ENCODE data around the gene UBL4B. TPM values are rescaled to one million over a fixed set of nuclear protein-coding genes. Genes with fewer than 3 reads are reported as not detected.

The UBL4B gene, protein sequence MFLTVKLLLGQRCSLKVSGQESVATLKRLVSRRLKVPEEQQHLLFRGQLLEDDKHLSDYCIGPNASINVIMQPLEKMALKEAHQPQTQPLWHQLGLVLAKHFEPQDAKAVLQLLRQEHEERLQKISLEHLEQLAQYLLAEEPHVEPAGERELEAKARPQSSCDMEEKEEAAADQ
- total RNA-seq: not detected
- polyA plus RNA-seq: not detected

DNA sequence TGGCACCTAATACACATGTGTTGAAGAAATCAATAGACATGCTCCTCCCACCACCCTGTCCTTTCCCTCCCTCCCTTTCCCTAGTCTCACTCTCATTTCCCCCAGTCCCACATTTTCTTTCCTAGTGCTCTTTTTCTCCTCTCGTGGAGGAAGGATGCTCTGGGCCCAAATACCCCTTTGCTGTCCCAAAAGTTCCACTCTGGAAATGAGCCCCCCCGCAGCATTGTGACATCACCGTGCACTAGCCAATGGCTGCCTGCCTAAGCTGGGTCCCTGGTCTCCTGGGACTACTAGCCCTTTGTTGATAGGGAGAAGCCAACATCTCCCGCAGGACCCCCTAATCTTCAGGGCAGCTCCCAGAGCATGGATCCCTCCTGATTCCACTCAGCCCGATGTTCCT, at the start of gene UBL4B:
TSS of gene UBL4B (plus strand) at position 301 of the 400 bp plus-strand sequence. CDS start at position 393, 92 bp downstream.
- H3K4me3 ChIP-seq (ENCODE audit: low read length): no peak within 1 kb of the TSS
- Mint-ChIP-seq H3K36me3 (no peaks in the 10 kb centered on the region), H3K27me3 (peaks cover 18 to 46% of the 10 kb centered on the region in 2 donors), H3K9me3 (no peaks in the 10 kb centered on the region), H3K4me1 (no peaks in the 10 kb centered on the region), H3K4me3 (no peak within 1 kb of the TSS), H3K27ac (peak within 1 kb of the TSS in 1 of 8 donors; percentile 77)
- H3K4me1 ChIP-seq (ENCODE audit: insufficient read depth, low read length): no peaks in the 10 kb centered on the region
- ChIA-PET CTCF (interaction anchor here (1.0 kb wide), 1 partner anchor 28 kb away, joined by 3 read pairs; no protein-coding TSS in a partner anchor), POLR2A (no interaction called here)
- no peaks in the 10 kb centered on the region for H3K9me3 ChIP-seq (ENCODE audit: low read length)
- DNase-seq: no peak
- H3K27me3 ChIP-seq (ENCODE audit: insufficient read depth, low read length, poor library complexity, severe bottlenecking): no peaks in the 10 kb centered on the region
- H3K36me3 ChIP-seq (ENCODE audit: insufficient read depth, low read length): no peaks in the 10 kb centered on the region
- no peak within 1 kb of the TSS for H3K27ac ChIP-seq (ENCODE audit: low read depth, low read length)

DNA sequence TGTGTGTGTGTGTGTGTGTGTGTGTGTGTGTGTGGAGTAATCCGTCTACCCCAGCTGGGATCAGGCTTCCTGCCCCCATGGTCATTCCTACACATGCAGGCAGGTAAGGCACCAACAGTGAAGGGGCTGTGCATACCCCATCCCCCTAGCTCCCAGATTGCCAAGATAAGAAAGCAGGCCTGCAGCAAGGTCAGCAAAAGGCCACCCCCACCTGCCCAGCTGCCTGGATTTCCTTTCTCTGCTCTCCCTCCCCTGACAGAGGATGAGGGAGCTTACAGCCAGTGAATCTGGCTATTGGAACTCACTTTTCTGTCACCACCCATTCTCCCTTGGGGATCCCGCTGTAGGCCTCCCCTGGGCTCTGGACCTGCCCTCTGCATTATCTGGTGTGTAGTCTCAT, 49.6 kb upstream of the UBL4B start:
- POLR2A ChIA-PET: no interaction called here
- no peaks in the 10 kb centered on the region for H3K9me3 Mint-ChIP-seq

DNA sequence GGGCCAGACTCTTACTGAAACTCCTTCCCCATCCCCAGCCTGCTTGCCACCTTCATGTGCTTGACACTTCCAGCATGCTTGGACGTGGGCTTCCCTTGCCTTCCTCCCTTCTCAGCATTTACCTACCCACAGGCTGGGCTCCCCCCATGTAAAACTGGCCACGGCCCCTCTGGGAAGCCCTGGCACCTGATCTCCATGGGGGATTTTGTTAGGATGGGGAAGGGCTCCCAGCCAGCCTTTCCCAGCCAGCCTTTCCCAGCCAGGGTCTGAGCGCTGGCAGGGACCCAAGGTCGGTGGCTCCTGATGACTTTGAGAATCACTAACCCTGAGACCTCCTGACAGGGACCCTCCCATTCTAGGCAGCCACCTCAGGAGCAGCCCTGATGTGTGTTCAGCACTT, 48.5 kb upstream of the UBL4B start:
- no peak overlapping the region for H3K27ac ChIP-seq (ENCODE audit: low read depth, low read length)
- POLR2A ChIA-PET: interaction anchor here (0.7 kb wide), 1 partner anchor 275 kb away, joined by 3 read pairs; the partner anchor contains the start of gene RBM15
- no peak overlapping the region for H3K4me3 ChIP-seq (ENCODE audit: low read length)
- Mint-ChIP-seq H3K36me3 (peaks cover 0 to 17% (median 4%) of the 10 kb centered on the region in 3 donors), H3K27ac (peak overlapping the region in 1 of 8 donors; percentile 25), H3K9me3 (no peaks in the 10 kb centered on the region), H3K27me3 (peaks cover 24 to 26% of the 10 kb centered on the region in 2 donors), H3K4me1 (peaks cover 10 to 12% (median 11%) of the 10 kb centered on the region in 3 donors), H3K4me3 (no peak overlapping the region)
- no peaks in the 10 kb centered on the region for H3K36me3 ChIP-seq (ENCODE audit: insufficient read depth, low read length)
- H3K4me1 ChIP-seq (ENCODE audit: insufficient read depth, low read length): peaks cover 6% of the 10 kb centered on the region
- no peaks in the 10 kb centered on the region for H3K9me3 ChIP-seq (ENCODE audit: low read length)
- H3K27me3 ChIP-seq (ENCODE audit: insufficient read depth, low read length, poor library complexity, severe bottlenecking): peaks cover 18% of the 10 kb centered on the region
- CTCF ChIA-PET: interaction anchor here (1.7 kb wide), 1 partner anchor 9 kb away, joined by 6 read pairs; no protein-coding TSS in a partner anchor
- DNase-seq: no peak

More for the DNA sequence above, 49.6 kb upstream of the UBL4B start:
- DNase-seq: peak in 1 of 5 donors; percentile 9
- Mint-ChIP-seq H3K27me3 (peaks cover 17 to 19% of the 10 kb centered on the region in 2 donors), H3K4me1 (peaks cover under 1 to 6% (median 5%) of the 10 kb centered on the region in 3 donors), H3K36me3 (peaks cover 0 to 28% (median 6%) of the 10 kb centered on the region in 3 donors), H3K4me3 (no peak overlapping the region), H3K27ac (no peak overlapping the region)
- no peaks in the 10 kb centered on the region for H3K4me1 ChIP-seq (ENCODE audit: insufficient read depth, low read length)
- H3K27me3 ChIP-seq (ENCODE audit: insufficient read depth, low read length, poor library complexity, severe bottlenecking): peaks cover 6% of the 10 kb centered on the region
- no peak overlapping the region for H3K4me3 ChIP-seq (ENCODE audit: low read length)
- no peak overlapping the region for H3K27ac ChIP-seq (ENCODE audit: low read depth, low read length)
- no peaks in the 10 kb centered on the region for H3K36me3 ChIP-seq (ENCODE audit: insufficient read depth, low read length)
- CTCF ChIA-PET: interaction anchor here (1.7 to 3.7 kb wide), 3 partner anchors 8 to 33 kb away, joined by 6 to 15 read pairs (median 6); no protein-coding TSS in a partner anchor
- no peaks in the 10 kb centered on the region for H3K9me3 ChIP-seq (ENCODE audit: low read length)

DNA sequence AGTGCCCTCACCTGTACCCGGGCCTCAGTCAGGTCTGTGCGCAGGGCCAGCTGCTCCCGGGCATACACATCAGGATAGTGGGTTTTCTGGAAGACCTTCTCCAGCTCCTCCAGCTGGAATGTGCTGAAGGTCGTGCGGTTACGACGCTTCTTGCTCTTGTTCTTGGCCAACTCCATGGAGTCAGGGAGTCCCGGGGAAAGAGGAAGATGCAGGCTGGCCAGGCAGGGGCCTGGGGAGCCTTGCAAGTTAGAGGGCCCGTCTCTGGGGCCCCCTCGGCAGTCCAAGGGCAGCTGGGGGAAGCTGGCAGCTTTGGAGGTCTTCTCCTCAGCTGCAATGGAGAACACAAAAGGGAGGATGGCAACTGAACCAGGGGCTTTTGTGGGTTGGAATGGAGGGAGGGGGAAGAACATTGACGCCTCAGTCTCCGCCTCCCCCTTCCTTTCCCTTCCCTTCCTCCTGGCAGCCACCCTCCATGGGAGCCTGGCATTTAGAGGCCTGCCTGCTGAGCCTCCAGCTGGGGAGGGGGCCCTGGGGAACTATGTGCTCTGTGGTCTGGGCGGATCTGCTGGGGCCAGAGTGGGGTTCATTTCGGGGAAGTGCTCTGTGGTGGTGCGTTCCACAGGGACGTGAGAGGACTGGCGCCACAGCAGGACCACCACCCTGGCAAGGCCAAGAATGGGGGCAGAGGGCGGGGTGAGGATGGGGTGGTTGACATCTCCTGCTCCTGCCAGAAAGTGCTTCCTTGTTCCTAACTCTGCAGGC, 47.5 kb upstream of the UBL4B start:
- Histone ChIP-seq H3K36me3 (ENCODE audit: insufficient read depth, low read length) (no peaks in the 10 kb centered on the region), H3K9me3 (ENCODE audit: low read length) (no peaks in the 10 kb centered on the region), H3K27ac (ENCODE audit: low read depth, low read length) (no peak overlapping the region), H3K27me3 (ENCODE audit: insufficient read depth, low read length, poor library complexity, severe bottlenecking) (peaks cover 25% of the 10 kb centered on the region), H3K4me1 (ENCODE audit: insufficient read depth, low read length) (peaks cover 16% of the 10 kb centered on the region), H3K4me3 (ENCODE audit: low read length) (no peak overlapping the region)
- H3K27me3 Mint-ChIP-seq: peaks cover 26 to 33% of the 10 kb centered on the region in 2 donors
- DNase-seq: no peak
- H3K9me3 Mint-ChIP-seq: no peaks in the 10 kb centered on the region
- peaks cover 12 to 21% (median 12%) of the 10 kb centered on the region in 3 donors for H3K4me1 Mint-ChIP-seq
- H3K36me3 Mint-ChIP-seq: peaks cover 0 to 10% (median 4%) of the 10 kb centered on the region in 3 donors
- CTCF ChIA-PET: interaction anchor here (1.3 to 1.4 kb wide), 2 partner anchors 11 to 18 kb away, joined by 3 read pairs; no protein-coding TSS in a partner anchor
- POLR2A ChIA-PET: interaction anchor here (0.7 kb wide), 1 partner anchor 274 kb away, joined by 3 read pairs; the partner anchor contains the start of gene RBM15
- H3K27ac Mint-ChIP-seq: no peak overlapping the region
- no peak overlapping the region for H3K4me3 Mint-ChIP-seq

DNA sequence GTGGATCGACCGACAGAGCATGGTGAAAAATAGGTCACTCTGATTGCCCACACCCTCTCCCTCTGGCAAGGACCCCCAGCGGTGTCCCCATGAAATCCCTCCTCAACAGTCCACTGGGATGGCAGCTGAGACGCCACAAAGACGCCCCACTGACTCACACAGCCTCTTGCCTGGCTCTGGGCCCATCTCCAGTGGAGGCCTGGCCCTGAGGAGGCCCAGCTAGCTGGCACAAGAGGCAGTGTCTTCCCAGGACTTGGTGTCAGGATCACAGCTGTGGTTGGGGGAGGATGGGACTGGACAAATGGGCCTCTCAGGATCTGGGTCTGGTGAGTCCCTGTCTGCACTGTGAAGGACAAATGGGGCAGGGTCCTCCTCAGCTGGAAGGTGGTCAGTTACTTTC, 46.4 kb upstream of the UBL4B start:
- ChIA-PET POLR2A (no interaction called here), CTCF (interaction anchor here (1.3 to 1.4 kb wide), 3 partner anchors 12 to 23 kb away, joined by 3 to 8 read pairs (median 3); no protein-coding TSS in a partner anchor)
- no peaks in the 10 kb centered on the region for H3K9me3 ChIP-seq (ENCODE audit: low read length)
- Mint-ChIP-seq H3K36me3 (peaks cover 0 to 8% (median 1%) of the 10 kb centered on the region in 3 donors), H3K27me3 (peaks cover 31 to 34% of the 10 kb centered on the region in 2 donors), H3K4me3 (peak overlapping the region in 1 of 7 donors; percentile 45), H3K27ac (no peak overlapping the region), H3K4me1 (peaks cover 7 to 25% (median 8%) of the 10 kb centered on the region in 3 donors), H3K9me3 (no peaks in the 10 kb centered on the region)
- H3K27ac ChIP-seq (ENCODE audit: low read depth, low read length): no peak overlapping the region
- no peak overlapping the region for H3K4me3 ChIP-seq (ENCODE audit: low read length)
- peaks cover 31% of the 10 kb centered on the region for H3K27me3 ChIP-seq (ENCODE audit: insufficient read depth, low read length, poor library complexity, severe bottlenecking)
- H3K36me3 ChIP-seq (ENCODE audit: insufficient read depth, low read length): no peaks in the 10 kb centered on the region
- no peak for DNase-seq
- H3K4me1 ChIP-seq (ENCODE audit: insufficient read depth, low read length): peaks cover 20% of the 10 kb centered on the region

DNA sequence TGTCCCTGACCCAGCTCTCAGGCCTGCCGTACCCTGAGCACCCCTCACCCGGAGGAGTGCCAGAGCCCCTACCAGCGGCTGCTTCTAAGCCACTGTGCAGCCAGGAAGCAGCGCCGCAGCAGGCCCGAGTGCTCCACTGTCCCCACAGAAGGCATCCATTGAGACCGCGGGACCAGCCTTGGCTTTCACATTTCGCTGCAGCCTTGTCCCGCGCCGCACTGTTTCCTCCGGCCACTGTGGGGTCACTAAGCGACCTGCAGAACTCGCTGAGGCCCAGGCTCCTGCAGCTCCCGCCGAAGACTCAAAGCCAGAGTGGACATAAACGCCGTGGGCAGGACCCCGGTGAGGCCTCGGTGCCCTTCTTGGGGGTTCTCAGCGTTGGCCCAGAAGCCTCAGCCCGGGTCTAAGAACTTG, 44.8 kb upstream of the UBL4B start:
- Mint-ChIP-seq H3K27ac (no peak overlapping the region), H3K27me3 (peaks cover 46 to 50% of the 10 kb centered on the region in 2 donors), H3K36me3 (no peaks in the 10 kb centered on the region), H3K4me1 (peaks cover 6 to 29% (median 7%) of the 10 kb centered on the region in 3 donors), H3K4me3 (peak overlapping the region in 2 of 7 donors; percentile 56 to 63), H3K9me3 (no peaks in the 10 kb centered on the region)
- Histone ChIP-seq H3K27ac (ENCODE audit: low read depth, low read length) (no peak overlapping the region), H3K4me3 (ENCODE audit: low read length) (no peak overlapping the region), H3K27me3 (ENCODE audit: insufficient read depth, low read length, poor library complexity, severe bottlenecking) (peaks cover 37% of the 10 kb centered on the region), H3K36me3 (ENCODE audit: insufficient read depth, low read length) (no peaks in the 10 kb centered on the region), H3K9me3 (ENCODE audit: low read length) (no peaks in the 10 kb centered on the region), H3K4me1 (ENCODE audit: insufficient read depth, low read length) (peaks cover 20% of the 10 kb centered on the region)
- CTCF ChIA-PET: interaction anchor here (1.1 to 1.5 kb wide), 3 partner anchors 14 to 38 kb away, joined by 3 to 4 read pairs (median 4); no protein-coding TSS in a partner anchor
- POLR2A ChIA-PET: no interaction called here
- no peak for DNase-seq

DNA sequence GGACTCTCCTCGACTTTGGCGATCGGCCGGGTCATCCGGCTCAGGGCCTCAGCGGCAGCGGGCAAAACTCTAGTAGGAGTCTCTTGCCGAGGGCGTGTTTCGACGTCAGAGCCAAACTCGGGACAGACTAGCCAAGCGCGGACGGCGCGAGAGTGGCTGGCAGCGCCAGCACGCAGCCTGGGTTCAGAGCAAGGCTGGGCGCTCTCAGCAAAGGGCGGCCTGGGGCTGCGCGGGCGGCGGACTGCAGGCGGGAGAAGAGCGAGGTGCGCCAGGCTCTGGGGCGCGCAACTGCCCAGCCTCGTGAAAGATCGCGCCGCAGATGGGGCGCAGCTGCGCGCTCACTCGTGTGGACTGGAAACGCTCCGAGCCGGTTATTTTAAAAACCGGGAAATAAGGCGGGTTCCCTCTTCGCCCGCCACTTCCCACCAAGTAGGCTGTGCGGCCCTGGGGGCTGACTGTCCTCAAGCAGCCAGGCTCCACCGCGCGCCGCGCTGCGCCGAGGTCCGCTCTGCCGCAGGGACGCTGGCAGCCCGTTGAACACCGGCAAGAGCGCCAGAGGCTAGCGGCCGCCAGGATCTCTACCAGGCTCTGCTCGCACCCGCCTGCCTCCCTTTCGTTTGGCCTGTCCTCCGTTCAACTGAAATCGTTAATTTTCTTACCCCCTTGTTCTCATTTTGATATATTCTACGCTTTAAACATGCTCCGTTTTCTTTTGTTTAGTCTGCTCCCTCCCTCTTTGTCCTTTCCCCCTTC, 44.2 kb upstream of the UBL4B start:
- peaks cover 37% of the 10 kb centered on the region for H3K27me3 ChIP-seq (ENCODE audit: insufficient read depth, low read length, poor library complexity, severe bottlenecking)
- Mint-ChIP-seq H3K27me3 (peaks cover 51 to 55% of the 10 kb centered on the region in 2 donors), H3K36me3 (no peaks in the 10 kb centered on the region), H3K4me3 (peak overlapping the region; percentile 18 to 86 (median 63)), H3K27ac (no peak overlapping the region), H3K4me1 (peaks cover 6 to 29% (median 7%) of the 10 kb centered on the region in 3 donors), H3K9me3 (no peaks in the 10 kb centered on the region)
- H3K27ac ChIP-seq (ENCODE audit: low read depth, low read length): no peak overlapping the region
- H3K36me3 ChIP-seq (ENCODE audit: insufficient read depth, low read length): no peaks in the 10 kb centered on the region
- peaks cover 20% of the 10 kb centered on the region for H3K4me1 ChIP-seq (ENCODE audit: insufficient read depth, low read length)
- ChIA-PET POLR2A (no interaction called here), CTCF (interaction anchor here (1.1 to 1.5 kb wide), 4 partner anchors 8 to 38 kb away, joined by 3 to 7 read pairs (median 4); no protein-coding TSS in a partner anchor)
- H3K9me3 ChIP-seq (ENCODE audit: low read length): no peaks in the 10 kb centered on the region
- H3K4me3 ChIP-seq (ENCODE audit: low read length): no peak overlapping the region
- peak in 1 of 5 donors; percentile 9 for DNase-seq

Data from CD8-positive, alpha-beta memory T cell (primary cell).